Aortic smooth muscle cell (primary cell): ENCODE data around the gene FYB2. TPM values are rescaled to one million over a fixed set of nuclear protein-coding genes. Genes with fewer than 3 reads are reported as not detected.

Experiments
- total RNA-seq: library from RNA; depleted of rRNA; stranded (reverse); fragments of >200 nt; gene quantifications from 2 replicates; pipeline ENCODE4 v1.2.3, GENCODE V29; 2014

FYB2 gene, protein sequence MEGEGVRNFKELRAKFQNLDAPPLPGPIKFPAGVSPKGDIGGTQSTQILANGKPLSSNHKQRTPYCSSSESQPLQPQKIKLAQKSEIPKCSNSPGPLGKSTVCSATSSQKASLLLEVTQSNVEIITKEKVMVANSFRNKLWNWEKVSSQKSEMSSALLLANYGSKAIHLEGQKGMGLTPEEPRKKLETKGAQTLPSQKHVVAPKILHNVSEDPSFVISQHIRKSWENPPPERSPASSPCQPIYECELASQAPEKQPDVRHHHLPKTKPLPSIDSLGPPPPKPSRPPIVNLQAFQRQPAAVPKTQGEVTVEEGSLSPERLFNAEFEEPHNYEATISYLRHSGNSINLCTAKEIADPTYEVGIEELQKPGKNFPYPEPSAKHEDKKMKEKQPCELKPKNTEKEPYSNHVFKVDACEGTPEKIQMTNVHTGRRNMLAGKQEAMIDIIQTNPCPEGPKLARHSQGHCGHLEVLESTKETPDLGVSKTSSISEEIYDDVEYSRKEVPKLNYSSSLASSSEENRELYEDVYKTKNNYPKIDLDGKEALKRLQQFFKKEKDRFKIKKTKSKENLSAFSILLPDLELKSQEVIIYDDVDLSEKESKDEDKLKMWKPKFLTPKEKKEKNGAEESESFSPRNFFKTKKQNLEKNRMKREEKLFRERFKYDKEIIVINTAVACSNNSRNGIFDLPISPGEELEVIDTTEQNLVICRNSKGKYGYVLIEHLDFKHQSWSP
- total RNA-seq, result not detected in 2 replicates

DNA sequence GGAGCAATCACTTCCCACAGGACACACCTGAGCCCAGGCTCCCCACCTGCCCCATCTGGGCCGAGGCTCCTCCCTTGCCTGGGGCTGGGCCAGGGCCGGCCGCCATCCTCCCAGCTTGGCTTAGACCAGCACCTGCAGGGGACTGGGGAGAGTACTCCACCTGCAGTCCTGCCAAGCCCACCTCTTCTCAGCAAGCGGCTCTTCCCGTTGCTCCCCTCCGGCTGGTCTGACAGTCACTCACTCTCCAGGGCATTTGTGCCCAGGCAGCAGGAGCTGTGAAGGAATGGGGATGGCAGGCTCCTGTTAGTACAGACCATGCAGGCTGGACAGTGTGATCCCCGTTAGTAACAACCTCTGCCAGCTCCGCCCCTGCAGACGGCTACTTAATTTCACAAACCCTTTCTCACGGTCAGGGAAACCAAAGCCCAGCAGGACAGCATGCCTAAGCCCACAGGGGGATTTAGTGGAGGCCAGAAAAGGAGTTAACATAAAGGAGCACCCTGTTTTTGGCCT lies at the start of gene FYB2:
Gene FYB2, minus strand, starts transcription at position 18 of the 513 bp plus-strand sequence. CDS start 114 bp downstream, outside the sequence.

GRCh38 chr1:56854521-56855099 lies 35.4 kb upstream of the FYB2 start, which contains the start of gene C8A:
C8A (plus strand) TSS chr1:56854797; CDS start chr1:56854902, 105 bp downstream.

Other genes starting within 250 kb of the FYB2 start
- 253 and 367 TPM in 2 replicates for gene PLPP3, start 239.8 kb downstream of the FYB2 start, total RNA-seq
- gene PRKAA2, start 174.1 kb downstream of the FYB2 start, total RNA-seq, result 6.3 and 7.3 TPM in 2 replicates
- not detected in 2 replicates for gene C8A, start 35.4 kb upstream of the FYB2 start, total RNA-seq
- not detected in 2 replicates for gene C8B, start 146.6 kb upstream of the FYB2 start, total RNA-seq